KOPT-K1 (cell line): Measurements from ENCODE around the gene PGAP3.

Source experiments
- H3K27ac ChIP-seq: fragments of 200-600 bp; sonication (generic); 2 replicates; pipeline ENCODE4 v1.5.1; 2016; ENCODE audit warnings: antibody characterized with exemption, mild to moderate bottlenecking, low read depth, low read length; ENCODE audit not compliant: poor library complexity, severe bottlenecking
- H3K36me3 ChIP-seq: fragments of 200-600 bp; sonication (generic); 2 replicates; pipeline ENCODE4 v1.5.1; 2017; ENCODE audit warnings: antibody characterized with exemption, mild to moderate bottlenecking, low read length, moderate library complexity; ENCODE audit not compliant: insufficient read depth
- H3K9me3 ChIP-seq: fragments of 200-600 bp; sonication (generic); 2 replicates; pipeline ENCODE4 v1.5.1; 2017; ENCODE audit warnings: antibody characterized with exemption, low read length, mild to moderate bottlenecking; ENCODE audit not compliant: insufficient read depth, poor library complexity, severe bottlenecking

PGAP3 gene

GRCh38 chr17:39672522-39673334, 15.1 kb downstream of the PGAP3 start:
- no peaks in the 10 kb centered on the region for H3K9me3 ChIP-seq
- no peak overlapping the region for H3K27ac ChIP-seq
- H3K36me3 ChIP-seq: no peaks in the 10 kb centered on the region

- H3K9me3 ChIP-seq: no peaks in the 10 kb centered on the region
- no peak overlapping the region for H3K27ac ChIP-seq
- H3K36me3 ChIP-seq: no peaks in the 10 kb centered on the region
Measured at GRCh38 chr17:39671651-39672521, 16.0 kb downstream of the PGAP3 start.

- Histone ChIP-seq H3K36me3 (no peaks in the 10 kb centered on the region), H3K27ac (no peak overlapping the region), H3K9me3 (no peaks in the 10 kb centered on the region)
Measured at GRCh38 chr17:39670746-39671145, 17.1 kb downstream of the PGAP3 start.

GRCh38 chr17:39669897-39670735, 17.7 kb downstream of the PGAP3 start:
- no peak overlapping the region for H3K27ac ChIP-seq
- no peaks in the 10 kb centered on the region for H3K9me3 ChIP-seq
- H3K36me3 ChIP-seq: no peaks in the 10 kb centered on the region

- Histone ChIP-seq H3K9me3 (no peaks in the 10 kb centered on the region), H3K36me3 (no peaks in the 10 kb centered on the region; the same call in 1 of the 2 replicates), H3K27ac (no peak within 1 kb of the TSS)
Measured at GRCh38 chr17:39667945-39668924, 19.6 kb downstream of the PGAP3 start, which contains the start of gene PNMT. Gene PNMT, plus strand, starts transcription at chr17:39668453. Its CDS starts 23 bp downstream, at chr17:39668476.

GRCh38 chr17:39667262-39667944, 20.5 kb downstream of the PGAP3 start:
- Histone ChIP-seq H3K36me3 (peaks cover 7% of the 10 kb centered on the region; the same call in 1 of the 2 replicates), H3K9me3 (no peaks in the 10 kb centered on the region), H3K27ac (no peak overlapping the region)

- Histone ChIP-seq H3K9me3 (no peaks in the 10 kb centered on the region), H3K36me3 (peaks cover 14% of the 10 kb centered on the region), H3K27ac (no peak overlapping the region)
Measured at GRCh38 chr17:39666601-39667261, 21.1 kb downstream of the PGAP3 start.

GRCh38 chr17:39666231-39666600, 21.6 kb downstream of the PGAP3 start:
- Histone ChIP-seq H3K27ac (no peak overlapping the region), H3K36me3 (peaks cover 19% of the 10 kb centered on the region), H3K9me3 (no peaks in the 10 kb centered on the region)

GRCh38 chr17:39665642-39666224, 22.1 kb downstream of the PGAP3 start:
- Histone ChIP-seq H3K9me3 (no peaks in the 10 kb centered on the region), H3K36me3 (peaks cover 24% of the 10 kb centered on the region), H3K27ac (no peak overlapping the region)

GRCh38 chr17:39664581-39665561, 23.0 kb downstream of the PGAP3 start, which contains the start of gene TCAP:
Gene TCAP, plus strand, starts transcription at chr17:39665349. Its CDS starts 11 bp downstream, at chr17:39665360.
- no peaks in the 10 kb centered on the region for H3K9me3 ChIP-seq

GRCh38 chr17:39663688-39664580, 23.9 kb downstream of the PGAP3 start:
- peaks cover 42% of the 10 kb centered on the region for H3K36me3 ChIP-seq
- H3K27ac ChIP-seq: no peak overlapping the region
- no peaks in the 10 kb centered on the region for H3K9me3 ChIP-seq

More at GRCh38 chr17:39664581-39665561, 23.0 kb downstream of the PGAP3 start, which contains the start of gene TCAP:
- peaks cover 32% of the 10 kb centered on the region for H3K36me3 ChIP-seq
- no peak within 1 kb of the TSS for H3K27ac ChIP-seq
